ENCODE measurements around the gene TRIP11.

TRIP11 gene

DNA sequence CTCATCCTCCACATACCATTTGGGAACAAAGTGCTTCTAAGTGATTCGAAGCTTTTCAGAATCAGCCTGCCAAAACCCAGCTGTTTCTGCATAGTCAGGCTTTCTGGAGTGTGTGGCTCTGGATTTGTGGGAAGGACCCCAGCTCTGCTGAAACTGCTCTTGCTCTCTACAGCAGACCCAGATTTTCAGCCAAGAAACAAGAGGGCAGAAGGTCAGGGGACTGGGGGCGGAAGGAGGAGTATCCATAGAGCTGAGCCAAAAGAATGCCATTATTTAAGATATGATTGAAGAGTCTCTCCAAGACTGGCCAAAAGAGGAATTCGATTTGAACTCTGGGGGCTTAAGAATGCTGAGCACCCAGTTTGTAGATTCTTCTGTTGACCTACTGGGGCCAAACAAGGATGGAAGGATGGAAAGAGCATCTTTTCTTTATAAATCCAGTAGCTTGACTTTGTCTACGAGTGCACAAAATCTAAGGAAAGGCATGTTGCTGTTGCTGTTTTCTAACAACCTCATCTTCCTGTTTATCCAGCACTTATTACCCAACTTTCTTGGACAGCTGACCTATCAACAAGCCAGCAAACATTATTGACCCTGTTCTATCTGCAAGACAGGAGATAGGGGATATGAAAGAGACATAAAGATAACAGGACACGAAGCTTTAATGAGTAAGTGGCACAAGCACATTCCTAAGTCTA is 121.5 kb downstream of the TRIP11 start:
- no peak for DNase-seq (ENCODE audit: low spot score)

All from left forelimb (tissue), 1 donor.